Measurements from ENCODE around the gene CAPN15. TPM values are rescaled to one million over a fixed set of nuclear protein-coding genes. Genes with fewer than 3 reads are reported as not detected.

Gene CAPN15
- total RNA-seq, 4 donors from 2014 or later: 50.3 to 249 (median 167) TPM

DNA sequence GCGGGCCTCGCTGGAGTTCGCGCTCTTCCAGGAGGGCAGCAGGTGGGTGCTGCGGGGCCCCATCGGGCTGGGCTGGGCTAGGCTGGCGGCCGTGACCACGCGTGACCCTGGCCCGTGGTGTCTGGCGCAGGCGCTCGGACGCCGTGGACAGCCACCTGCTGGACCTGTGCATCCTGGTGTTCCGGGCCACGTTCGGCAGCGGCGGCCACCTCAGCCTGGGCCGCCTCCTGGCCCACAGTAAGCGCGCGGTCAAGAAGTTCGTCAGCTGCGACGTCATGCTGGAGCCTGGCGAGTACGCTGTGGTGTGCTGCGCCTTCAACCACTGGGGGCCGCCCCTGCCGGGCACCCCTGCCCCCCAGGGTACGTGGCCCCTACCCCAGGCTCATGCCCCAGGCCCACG, 24.7 kb downstream of the CAPN15 start:
- H3K4me3 ChIP-seq: no peak overlapping the region
- TF ChIP-seq POLR2A (IDR thresholded peaks at IDR 0.05): no peak
- no peak for TF ChIP-seq CTCF (IDR thresholded peaks at IDR 0.05)
- no peak overlapping the region for H3K27ac ChIP-seq
- DNase-seq: no peak
- H3K36me3 ChIP-seq: peaks cover 0 to 66% (median 0%) of the 10 kb centered on the region in 3 donors
- H3K9me3 ChIP-seq: no peaks in the 10 kb centered on the region
- H3K27me3 ChIP-seq: no peaks in the 10 kb centered on the region
- peaks cover 0 to 16% (median 0%) of the 10 kb centered on the region in 4 donors for H3K4me1 ChIP-seq

DNA sequence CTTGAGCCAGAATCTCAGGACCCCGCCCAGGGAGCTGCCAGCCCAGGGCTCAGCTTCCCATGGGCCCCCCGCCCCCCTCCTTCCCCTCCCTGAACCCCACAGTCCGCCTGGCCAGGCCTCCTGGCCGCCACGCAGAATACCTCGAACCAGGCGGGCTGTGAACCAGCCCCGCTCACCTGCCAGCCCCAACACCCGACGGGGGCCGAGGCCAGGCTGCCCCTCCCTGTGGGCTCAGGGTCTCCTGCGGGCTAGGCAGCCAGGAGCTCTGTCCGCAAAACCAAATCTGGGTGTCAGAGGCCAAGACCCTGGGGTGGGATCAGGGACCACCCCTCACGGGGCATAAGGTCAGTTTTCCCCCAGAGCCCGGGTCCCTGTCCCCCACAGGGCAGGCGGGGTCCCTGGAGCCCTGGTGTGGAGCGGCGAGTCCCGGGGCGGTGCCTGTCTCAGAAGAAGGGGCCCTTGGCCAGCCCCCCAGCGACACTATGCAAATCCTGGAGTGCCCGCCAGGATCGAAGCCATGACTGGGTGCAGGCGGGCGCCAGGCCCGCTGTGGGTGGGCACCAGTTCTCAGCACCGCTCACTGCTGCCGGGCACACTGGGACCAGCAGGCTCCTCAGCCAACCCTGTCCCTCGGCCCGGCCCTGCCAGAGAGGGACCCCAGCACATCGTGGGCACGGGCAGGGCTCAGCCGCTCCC, 26.2 kb downstream of the CAPN15 start:
- H3K27ac ChIP-seq: no peak overlapping the region
- H3K4me3 ChIP-seq: no peak overlapping the region
- peaks cover 0 to 51% (median 0%) of the 10 kb centered on the region in 3 donors for H3K36me3 ChIP-seq
- no peaks in the 10 kb centered on the region for H3K9me3 ChIP-seq
- no peak for TF ChIP-seq POLR2A (IDR thresholded peaks at IDR 0.05)
- TF ChIP-seq CTCF (IDR thresholded peaks at IDR 0.05): no peak
- no peak for DNase-seq
- peaks cover 0 to 13% (median 0%) of the 10 kb centered on the region in 4 donors for H3K4me1 ChIP-seq
- no peaks in the 10 kb centered on the region for H3K27me3 ChIP-seq

DNA sequence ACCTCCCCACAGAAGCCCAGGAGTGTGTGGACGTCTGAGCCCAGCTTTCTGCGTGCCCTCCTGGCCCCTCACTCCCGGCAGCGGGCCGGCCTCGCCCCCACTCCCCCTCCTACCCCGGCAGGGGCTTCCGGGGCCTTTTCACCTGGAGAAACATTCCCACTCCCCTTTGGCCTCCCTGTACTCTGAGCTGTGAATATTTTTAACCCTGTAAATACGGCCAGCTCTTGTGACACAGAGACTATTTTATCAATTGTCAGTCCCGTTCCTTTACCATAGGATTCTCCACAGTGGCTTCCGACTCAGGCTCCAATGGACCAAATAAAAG, 26.7 kb downstream of the CAPN15 start:
- Histone ChIP-seq H3K27ac (no peak overlapping the region), H3K4me3 (no peak overlapping the region), H3K9me3 (no peaks in the 10 kb centered on the region), H3K4me1 (peaks cover 0 to 17% (median 0%) of the 10 kb centered on the region in 4 donors), H3K36me3 (peaks cover 0 to 46% (median 0%) of the 10 kb centered on the region in 3 donors), H3K27me3 (peaks cover 0 to 1% of the 10 kb centered on the region in 2 donors)
- no peak for DNase-seq
- no peak for TF ChIP-seq CTCF (IDR thresholded peaks at IDR 0.05)
- TF ChIP-seq POLR2A (IDR thresholded peaks at IDR 0.05): no peak

DNA sequence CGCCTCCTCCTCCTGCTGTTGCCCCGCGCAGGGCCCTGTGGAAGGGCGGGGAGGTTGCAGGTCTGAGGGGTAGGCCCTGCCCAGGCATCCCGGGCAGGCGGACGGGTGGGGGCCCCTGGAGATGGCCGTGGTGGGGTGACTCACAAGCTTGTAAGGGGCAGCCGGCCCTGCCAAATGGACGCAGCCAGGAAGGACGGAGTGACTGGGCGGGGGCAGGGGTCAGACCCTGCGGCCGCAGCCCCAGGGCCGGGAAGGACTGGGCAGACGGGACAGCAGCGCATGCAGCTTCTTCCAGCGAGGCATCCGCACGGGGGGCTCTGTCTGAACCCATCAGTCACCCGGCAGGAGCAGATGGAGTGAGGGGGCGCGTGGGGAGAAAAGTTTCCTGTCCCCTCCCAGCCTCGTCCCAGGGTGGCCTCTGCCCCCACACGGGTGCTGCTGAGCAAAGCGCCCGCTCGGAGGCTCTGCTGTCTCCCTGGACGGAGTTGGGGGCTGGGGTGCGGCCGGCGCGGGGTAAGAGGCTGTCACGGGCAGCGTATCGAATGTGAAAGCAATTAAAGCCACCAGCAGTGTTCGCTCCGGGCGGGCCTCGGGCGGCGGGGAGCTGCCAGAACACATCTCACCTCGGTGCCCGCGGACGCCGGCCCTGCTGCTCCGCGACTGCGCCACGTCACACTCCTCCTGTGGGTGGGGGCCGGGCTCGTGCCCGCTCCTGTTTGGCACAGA, 27.3 kb downstream of the CAPN15 start:
- H3K4me1 ChIP-seq: peaks cover 0 to 21% (median 2%) of the 10 kb centered on the region in 4 donors
- TF ChIP-seq POLR2A (IDR thresholded peaks at IDR 0.05): no peak
- H3K9me3 ChIP-seq: no peaks in the 10 kb centered on the region
- peak in 2 of 3 donors; percentile 58 to 68 for DNase-seq
- H3K27ac ChIP-seq: no peak overlapping the region
- no peak overlapping the region for H3K4me3 ChIP-seq
- peaks cover 0 to 40% (median 0%) of the 10 kb centered on the region in 3 donors for H3K36me3 ChIP-seq
- peaks cover 0 to 7% of the 10 kb centered on the region in 2 donors for H3K27me3 ChIP-seq

GRCh38 chr16:555528-556473, 28.3 kb downstream of the CAPN15 start:
- Histone ChIP-seq H3K36me3 (peaks cover 0 to 32% (median 0%) of the 10 kb centered on the region in 3 donors), H3K9me3 (no peaks in the 10 kb centered on the region), H3K27ac (no peak overlapping the region), H3K4me1 (peaks cover 0 to 23% (median 5%) of the 10 kb centered on the region in 4 donors), H3K27me3 (peaks cover 0 to 14% of the 10 kb centered on the region in 2 donors), H3K4me3 (no peak overlapping the region)
- no peak for TF ChIP-seq CTCF (IDR thresholded peaks at IDR 0.05)
- no peak for TF ChIP-seq POLR2A (IDR thresholded peaks at IDR 0.05)
- no peak for DNase-seq

Data from Peyer's patch (tissue), 4 donors.